ENCODE results near the gene ZDBF2.
A peak's percentile ranks its signal among the peaks of the same experiment; 100 is the strongest.

The ZDBF2 gene

GRCh38 chr2:206260188-206261012 is 14.1 kb upstream of the ZDBF2 start (continued):
- no peak for TF ChIP-seq ZNF416 (tag by site-specific recombination; IDR thresholded peaks at IDR 0.05)
- no peak for TF ChIP-seq ZNF132 (tag by site-specific recombination; IDR thresholded peaks at IDR 0.05; ENCODE audit: borderline replicate concordance)
- TF ChIP-seq ZNF449 (tag by site-specific recombination; IDR thresholded peaks at IDR 0.05) = peak; percentile 92
- TF ChIP-seq SP2 (tag by site-specific recombination; IDR thresholded peaks at IDR 0.05) = no peak
- TF ChIP-seq ZNF426 (tag by site-specific recombination; IDR thresholded peaks at IDR 0.05) = no peak
- TF ChIP-seq ZNF2 (tag by site-specific recombination; IDR thresholded peaks at IDR 0.05) = no peak

DNA sequence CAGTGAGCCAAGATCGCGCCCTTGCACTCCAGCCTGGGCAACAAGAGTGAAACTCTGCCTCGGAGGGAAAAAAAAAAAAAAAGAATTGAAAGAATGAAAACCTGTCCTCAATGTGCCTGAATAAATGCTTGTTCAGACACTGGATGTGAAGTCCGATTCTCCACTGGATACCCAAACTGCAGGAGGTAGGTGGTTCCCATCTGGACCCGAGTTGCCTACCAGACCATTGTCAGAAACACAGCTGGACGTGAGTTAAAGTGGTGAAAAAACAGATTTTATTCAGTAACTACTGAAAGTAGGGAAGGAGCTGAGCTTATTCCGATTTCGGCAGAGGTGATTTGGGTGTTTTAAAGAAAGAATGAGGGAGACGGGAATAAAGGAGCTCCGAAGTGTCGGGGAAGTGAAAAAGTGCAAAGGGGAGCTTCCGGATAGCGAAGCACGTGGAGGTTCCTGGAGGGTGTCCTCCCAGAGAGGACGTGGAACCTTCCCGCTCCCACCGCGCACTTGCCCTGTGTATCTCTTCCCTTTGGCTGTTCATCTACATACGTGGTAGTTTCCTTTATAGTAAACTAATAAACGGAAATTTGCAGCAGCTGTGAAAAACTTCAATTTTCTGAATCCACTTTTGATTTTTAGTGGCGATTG is 10.4 kb upstream of the ZDBF2 start:
- Histone ChIP-seq H3K27ac (ENCODE audit: extremely low read depth, low read depth, low read length) (no peak overlapping the region), H3K4me3 (ENCODE audit: low read depth, low read length) (no peak overlapping the region), H3K36me3 (ENCODE audit: control insufficient read depth in 2 of 2, insufficient read depth in 1 of 2, low read length in 2 of 2) (no peaks in the 10 kb centered on the region), H3K4me1 (ENCODE audit: control insufficient read depth, insufficient read depth, low read length) (0 out of 2 replicates have a peak, but pooled peaks cover 3% of the 10 kb centered on the region), H3K9me3 (ENCODE audit: control insufficient read depth, insufficient read depth, low read depth, low read length) (no peaks in the 10 kb centered on the region)
- POLR2A ChIA-PET = no interaction called here
- CTCF ChIA-PET = interaction anchor here (0.6 to 0.7 kb wide), 3 partner anchors 59 to 501 kb away, joined by 4 read pairs; partner anchors contain the start of gene MDH1B
- TF ChIP-seq, protein P1, sequence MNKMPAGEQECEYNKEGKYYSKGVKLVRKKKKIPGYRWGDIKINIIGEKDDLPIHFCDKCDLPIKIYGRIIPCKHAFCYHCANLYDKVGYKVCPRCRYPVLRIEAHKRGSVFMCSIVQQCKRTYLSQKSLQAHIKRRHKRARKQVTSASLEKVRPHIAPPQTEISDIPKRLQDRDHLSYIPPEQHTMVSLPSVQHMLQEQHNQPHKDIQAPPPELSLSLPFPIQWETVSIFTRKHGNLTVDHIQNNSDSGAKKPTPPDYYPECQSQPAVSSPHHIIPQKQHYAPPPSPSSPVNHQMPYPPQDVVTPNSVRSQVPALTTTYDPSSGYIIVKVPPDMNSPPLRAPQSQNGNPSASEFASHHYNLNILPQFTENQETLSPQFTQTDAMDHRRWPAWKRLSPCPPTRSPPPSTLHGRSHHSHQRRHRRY (tag by site-specific recombination; IDR thresholded peaks at IDR 0.05) = no peak
- TF ChIP-seq ZNF2 (tag by site-specific recombination; IDR thresholded peaks at IDR 0.05) = no peak
- TF ChIP-seq YY2 (tag by site-specific recombination; IDR thresholded peaks at IDR 0.05) = no peak
- no peak for TF ChIP-seq ZNF239 (tag by site-specific recombination; IDR thresholded peaks at IDR 0.05)
- TF ChIP-seq ZNF140 (tag by site-specific recombination; IDR thresholded peaks at IDR 0.05) = no peak
- no peak for TF ChIP-seq ZNF221 (tag by site-specific recombination; IDR thresholded peaks at IDR 0.05; ENCODE audit: borderline replicate concordance)
- no peak for TF ChIP-seq ZNF670 (tag by site-specific recombination; IDR thresholded peaks at IDR 0.05; ENCODE audit: low read depth)
- TF ChIP-seq TCF7L2 (IDR thresholded peaks at IDR 0.05; ENCODE audit: borderline replicate concordance, low read depth, low read length) = no peak
- no peak for TF ChIP-seq ZBTB48 (tag by site-specific recombination; IDR thresholded peaks at IDR 0.05)
- no peak for TF ChIP-seq HOXD13 (CRISPR knock-in tag; IDR thresholded peaks at IDR 0.05; ENCODE audit: borderline replicate concordance)

DNA sequence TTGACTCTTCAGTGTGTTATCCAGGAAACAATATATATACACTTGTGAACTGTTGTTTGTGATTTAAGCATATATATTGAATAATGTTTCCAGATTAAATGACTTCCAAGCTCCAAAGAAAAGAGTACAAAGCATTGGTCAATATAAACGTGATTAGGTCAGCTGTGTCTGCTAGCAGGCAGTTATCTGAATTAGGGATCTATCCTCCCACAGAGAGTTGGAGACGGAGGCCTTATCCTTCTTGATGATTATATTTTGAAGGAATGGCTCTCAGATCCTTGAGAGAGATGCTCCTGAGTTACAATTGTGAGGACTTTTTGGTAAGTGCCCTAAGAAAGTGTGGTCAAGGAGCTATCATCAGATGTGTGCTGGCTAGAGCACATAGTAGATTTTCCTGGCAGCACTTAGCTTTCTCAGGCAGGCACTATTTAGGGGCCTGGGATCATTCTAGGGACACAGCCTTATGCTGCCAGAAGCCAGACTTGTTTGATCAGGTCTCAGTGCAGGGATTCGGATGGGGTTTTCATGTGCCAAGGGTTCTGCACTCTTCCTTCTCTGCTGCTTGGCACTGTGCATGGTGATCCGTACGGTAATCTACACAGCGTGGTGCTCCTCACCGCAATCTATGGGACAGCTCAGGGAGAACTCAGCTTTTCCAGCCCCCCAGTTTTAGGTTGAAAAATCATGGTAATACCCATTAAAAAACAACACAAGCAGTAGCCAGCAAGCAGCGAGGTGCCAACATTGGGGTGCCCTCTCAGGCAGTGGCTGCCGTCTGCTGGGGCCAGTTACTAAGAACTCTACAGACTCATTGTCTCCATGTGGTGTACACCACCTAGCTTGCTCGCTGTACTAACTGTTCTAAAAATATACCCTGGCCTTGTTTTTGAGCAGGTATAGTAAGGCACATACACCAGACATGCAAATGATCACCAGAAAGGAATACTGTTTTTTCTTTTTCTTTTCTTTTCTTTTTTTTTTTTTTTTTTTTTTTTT is 8.0 kb upstream of the ZDBF2 start:
- no peak overlapping the region for H3K27ac ChIP-seq (ENCODE audit: extremely low read depth, low read depth, low read length)
- H3K9me3 ChIP-seq (ENCODE audit: control insufficient read depth, insufficient read depth, low read depth, low read length) = no peaks in the 10 kb centered on the region
- ChIA-PET POLR2A (no interaction called here), CTCF (no interaction called here)
- H3K4me1 ChIP-seq (ENCODE audit: control insufficient read depth, insufficient read depth, low read length) = no peaks in the 10 kb centered on the region
- no peaks in the 10 kb centered on the region for H3K36me3 ChIP-seq (ENCODE audit: control insufficient read depth in 2 of 2, insufficient read depth in 1 of 2, low read length in 2 of 2)
- no peak overlapping the region for H3K4me3 ChIP-seq (ENCODE audit: low read depth, low read length)
- TF ChIP-seq, protein P2, sequence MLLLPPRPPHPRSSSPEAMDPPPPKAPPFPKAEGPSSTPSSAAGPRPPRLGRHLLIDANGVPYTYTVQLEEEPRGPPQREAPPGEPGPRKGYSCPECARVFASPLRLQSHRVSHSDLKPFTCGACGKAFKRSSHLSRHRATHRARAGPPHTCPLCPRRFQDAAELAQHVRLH (tag by site-specific recombination; IDR thresholded peaks at IDR 0.05) = no peak
- TF ChIP-seq MZF1 (tag by site-specific recombination; IDR thresholded peaks at IDR 0.05; ENCODE audit: borderline replicate concordance) (no peak), ZNF837 (tag by site-specific recombination; IDR thresholded peaks at IDR 0.05) (no peak), KLF17 (tag by site-specific recombination; IDR thresholded peaks at IDR 0.05) (no peak)
